Measurements from ENCODE around the gene TMEM163.

TMEM163 gene

GRCh38 chr2:134690629-134691215, 28.1 kb downstream of the TMEM163 start:
- no peak for ATAC-seq
- Mint-ChIP-seq H3K27ac (no peak overlapping the region), H3K9me3 (no peaks in the 10 kb centered on the region), H3K36me3 (ENCODE audit: low read depth) (no peaks in the 10 kb centered on the region), H3K4me1 (no peaks in the 10 kb centered on the region), H3K27me3 (peaks cover 4% of the 10 kb centered on the region), H3K4me3 (no peak overlapping the region)
- no peak for DNase-seq

GRCh38 chr2:134689315-134689714, 29.5 kb downstream of the TMEM163 start:
- H3K4me3 Mint-ChIP-seq: no peak overlapping the region
- H3K27ac Mint-ChIP-seq: no peak overlapping the region
- no peaks in the 10 kb centered on the region for H3K4me1 Mint-ChIP-seq
- no peaks in the 10 kb centered on the region for H3K9me3 Mint-ChIP-seq
- DNase-seq (no peak), ATAC-seq (no peak)
- peaks cover 2% of the 10 kb centered on the region for H3K27me3 Mint-ChIP-seq
- no peaks in the 10 kb centered on the region for H3K36me3 Mint-ChIP-seq (ENCODE audit: low read depth)

DNA sequence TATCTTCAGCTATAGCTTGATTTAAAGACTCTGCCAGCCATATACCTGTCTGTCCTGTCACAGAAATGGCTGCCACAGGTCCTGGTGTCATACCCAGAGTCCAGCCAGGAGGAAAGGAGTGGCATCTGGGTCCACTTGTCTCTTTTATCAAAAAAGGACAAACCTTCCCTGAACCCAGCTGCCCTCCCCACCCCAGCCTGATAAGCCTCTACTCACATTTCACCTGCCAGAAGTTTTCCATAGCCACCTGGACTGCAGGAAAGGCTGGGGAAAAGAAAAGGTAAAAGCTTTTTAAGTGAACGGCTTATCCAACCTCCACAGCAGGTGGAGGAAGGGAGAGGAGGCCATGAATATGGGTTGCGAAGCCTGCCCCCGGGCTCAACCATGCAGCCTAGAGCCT, 32.8 kb downstream of the TMEM163 start:
- H3K9me3 Mint-ChIP-seq: no peaks in the 10 kb centered on the region
- no peak for ATAC-seq
- peaks cover 11% of the 10 kb centered on the region for H3K27me3 Mint-ChIP-seq
- no peak overlapping the region for H3K27ac Mint-ChIP-seq
- DNase-seq: no peak
- H3K4me1 Mint-ChIP-seq: peaks cover 9% of the 10 kb centered on the region
- H3K4me3 Mint-ChIP-seq: no peak overlapping the region
- no peaks in the 10 kb centered on the region for H3K36me3 Mint-ChIP-seq (ENCODE audit: low read depth)

- peak; percentile 80 for ATAC-seq
- peaks cover 27% of the 10 kb centered on the region for H3K4me1 Mint-ChIP-seq
- no peaks in the 10 kb centered on the region for H3K36me3 Mint-ChIP-seq (ENCODE audit: low read depth)
- H3K27me3 Mint-ChIP-seq: peaks cover 15% of the 10 kb centered on the region
- H3K4me3 Mint-ChIP-seq: no peak overlapping the region
- DNase-seq: no peak
- no peak overlapping the region for H3K27ac Mint-ChIP-seq
- no peaks in the 10 kb centered on the region for H3K9me3 Mint-ChIP-seq
These were observed 35.2 kb downstream of the TMEM163 start for GRCh38 chr2:134683561-134684112.

DNA sequence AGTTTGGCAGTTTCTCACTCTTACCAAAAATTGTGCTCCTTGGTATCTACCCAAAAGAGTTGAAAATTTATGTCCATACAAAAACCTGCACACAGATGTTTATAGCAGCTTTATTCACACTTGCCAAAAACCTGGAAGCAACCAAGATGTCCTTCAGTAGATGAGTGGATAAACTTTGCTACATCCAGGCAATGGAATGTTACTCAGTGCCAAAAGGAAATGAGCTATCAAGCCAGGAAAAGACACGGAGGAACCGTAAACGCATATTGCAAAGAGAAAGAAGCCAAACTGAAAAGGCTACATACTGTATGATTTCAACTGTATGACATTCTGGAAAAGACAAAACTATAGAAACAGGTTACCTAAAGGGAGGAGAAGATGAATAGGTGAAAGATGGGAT, 36.1 kb downstream of the TMEM163 start:
- Mint-ChIP-seq H3K27me3 (peaks cover 15% of the 10 kb centered on the region), H3K9me3 (no peaks in the 10 kb centered on the region), H3K36me3 (ENCODE audit: low read depth) (no peaks in the 10 kb centered on the region), H3K4me1 (peaks cover 28% of the 10 kb centered on the region), H3K4me3 (no peak overlapping the region), H3K27ac (no peak overlapping the region)
- DNase-seq: no peak
- no peak for ATAC-seq

DNA sequence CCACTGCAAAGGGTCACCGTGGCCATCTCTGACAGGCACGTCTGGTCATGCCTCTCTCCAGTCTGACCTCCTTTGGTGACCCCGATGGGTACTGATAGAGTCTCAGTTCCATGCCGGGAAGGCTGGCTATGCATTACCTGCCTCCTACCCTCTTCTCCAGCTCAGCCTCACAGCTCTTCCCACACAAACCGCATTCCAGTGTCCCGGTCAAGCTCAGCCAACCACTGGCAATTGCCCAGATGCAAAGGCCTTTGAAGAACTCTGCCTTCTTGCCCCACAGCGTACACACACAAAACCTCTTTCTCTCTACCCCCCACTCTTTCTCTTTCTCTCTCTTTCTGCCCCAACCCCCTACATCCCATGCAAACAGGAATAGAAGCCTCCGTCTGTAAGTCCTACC, 37.6 kb downstream of the TMEM163 start:
- no peak for DNase-seq
- no peak for ATAC-seq
- peaks cover 15% of the 10 kb centered on the region for H3K27me3 Mint-ChIP-seq
- H3K27ac Mint-ChIP-seq: no peak overlapping the region
- H3K4me3 Mint-ChIP-seq: no peak overlapping the region
- no peaks in the 10 kb centered on the region for H3K36me3 Mint-ChIP-seq (ENCODE audit: low read depth)
- no peaks in the 10 kb centered on the region for H3K9me3 Mint-ChIP-seq
- peaks cover 41% of the 10 kb centered on the region for H3K4me1 Mint-ChIP-seq

GRCh38 chr2:134679745-134680144, 39.1 kb downstream of the TMEM163 start:
- ATAC-seq (peak; percentile 78), DNase-seq (peak; percentile 32)
- no peak overlapping the region for H3K4me3 Mint-ChIP-seq
- H3K36me3 Mint-ChIP-seq (ENCODE audit: low read depth): no peaks in the 10 kb centered on the region
- H3K27ac Mint-ChIP-seq: no peak overlapping the region
- H3K4me1 Mint-ChIP-seq: peaks cover 41% of the 10 kb centered on the region
- H3K27me3 Mint-ChIP-seq: peaks cover 15% of the 10 kb centered on the region
- no peaks in the 10 kb centered on the region for H3K9me3 Mint-ChIP-seq

- H3K4me3 Mint-ChIP-seq: no peak overlapping the region
- no peaks in the 10 kb centered on the region for H3K9me3 Mint-ChIP-seq
These were observed 39.5 kb downstream of the TMEM163 start for GRCh38 chr2:134679294-134679693.

DNA sequence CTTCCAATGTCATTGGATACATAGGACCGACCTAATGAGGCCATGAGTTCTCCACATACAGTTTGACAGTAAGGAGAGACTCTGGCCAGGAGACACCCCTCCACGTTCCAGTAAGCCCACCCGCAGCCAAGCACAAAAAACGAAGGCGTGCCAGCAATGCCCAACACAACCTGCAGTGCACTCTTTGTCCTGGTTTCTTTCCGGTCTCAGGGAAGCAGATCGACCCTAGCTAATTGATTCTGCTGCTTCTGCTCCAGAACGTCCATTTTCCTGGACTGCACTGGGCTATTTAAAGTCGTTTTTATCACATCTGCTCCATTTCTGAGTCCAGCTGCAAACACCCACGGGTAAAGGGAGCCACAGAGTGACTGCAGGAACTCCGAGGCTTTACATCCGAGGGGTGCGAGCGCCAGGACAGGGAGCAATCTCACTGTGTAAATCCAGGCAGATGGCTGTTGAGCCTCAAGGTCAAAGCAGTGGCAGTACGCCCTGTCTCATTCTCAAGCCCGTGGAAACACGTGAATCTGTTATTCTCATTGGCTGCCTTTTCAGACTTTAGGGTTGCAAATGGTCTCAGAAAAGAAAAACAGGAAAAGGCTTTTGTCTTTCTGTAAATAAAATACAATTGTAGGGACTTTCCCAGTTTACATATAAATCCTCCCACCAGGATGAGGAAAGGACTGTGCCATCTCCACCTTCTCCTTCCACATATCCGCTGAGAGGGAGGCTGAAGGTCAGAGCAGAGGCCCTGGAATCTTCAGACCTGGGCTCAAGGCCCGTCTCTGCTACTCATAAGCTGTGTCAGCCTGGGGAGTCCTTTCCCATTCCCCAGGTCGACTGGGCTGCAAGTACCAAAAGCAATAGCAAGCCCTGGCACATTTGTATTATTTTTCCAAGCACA, 40.7 kb downstream of the TMEM163 start:
- H3K4me1 Mint-ChIP-seq: peaks cover 36% of the 10 kb centered on the region
- no peak overlapping the region for H3K27ac Mint-ChIP-seq
- DNase-seq (no peak), ATAC-seq (no peak)
- H3K27me3 Mint-ChIP-seq: peaks cover 17% of the 10 kb centered on the region
- H3K9me3 Mint-ChIP-seq: peaks cover 10% of the 10 kb centered on the region
- H3K36me3 Mint-ChIP-seq (ENCODE audit: low read depth): no peaks in the 10 kb centered on the region
- no peak overlapping the region for H3K4me3 Mint-ChIP-seq

More at GRCh38 chr2:134679294-134679693, 39.5 kb downstream of the TMEM163 start:
- Mint-ChIP-seq H3K27ac (no peak overlapping the region), H3K27me3 (peaks cover 15% of the 10 kb centered on the region), H3K36me3 (ENCODE audit: low read depth) (no peaks in the 10 kb centered on the region), H3K4me1 (peaks cover 41% of the 10 kb centered on the region)
- DNase-seq: no peak
- ATAC-seq: no peak

DNA sequence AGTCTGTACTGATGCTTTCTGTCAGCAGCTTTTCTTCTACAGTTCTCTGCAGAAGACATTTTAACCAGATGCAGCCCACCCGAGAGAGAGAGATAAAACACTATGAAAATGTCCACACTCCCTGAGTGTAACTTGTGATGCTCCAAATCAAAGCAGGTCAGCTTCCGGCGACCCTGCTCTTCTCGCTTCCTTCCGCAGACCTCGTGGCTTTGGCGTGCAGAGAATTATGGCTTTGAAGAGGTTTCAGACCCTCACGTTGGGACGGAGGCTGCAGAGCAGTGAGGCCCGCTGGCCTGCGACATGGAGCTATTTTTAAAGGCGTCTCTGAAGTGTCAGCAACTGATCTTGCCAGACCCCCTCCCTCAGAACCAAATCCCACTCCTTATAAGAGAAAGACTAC, 41.8 kb downstream of the TMEM163 start:
- Mint-ChIP-seq H3K4me1 (peaks cover 36% of the 10 kb centered on the region), H3K27ac (no peak overlapping the region), H3K36me3 (ENCODE audit: low read depth) (no peaks in the 10 kb centered on the region), H3K9me3 (peaks cover 11% of the 10 kb centered on the region), H3K4me3 (peak overlapping the region; percentile 34), H3K27me3 (peaks cover 16% of the 10 kb centered on the region)
- DNase-seq (peak; percentile 22), ATAC-seq (no peak)

GRCh38 chr2:134675314-134675713, 43.5 kb downstream of the TMEM163 start:
- DNase-seq (no peak), ATAC-seq (no peak)
- H3K27ac Mint-ChIP-seq: no peak overlapping the region
- peaks cover 1% of the 10 kb centered on the region for H3K27me3 Mint-ChIP-seq
- H3K9me3 Mint-ChIP-seq: peaks cover 11% of the 10 kb centered on the region
- H3K4me1 Mint-ChIP-seq: peaks cover 49% of the 10 kb centered on the region
- H3K4me3 Mint-ChIP-seq: no peak overlapping the region
- no peaks in the 10 kb centered on the region for H3K36me3 Mint-ChIP-seq (ENCODE audit: low read depth)

GRCh38 chr2:134674687-134675086, 44.1 kb downstream of the TMEM163 start:
- Mint-ChIP-seq H3K4me1 (peaks cover 51% of the 10 kb centered on the region), H3K27ac (no peak overlapping the region), H3K27me3 (peaks cover 1% of the 10 kb centered on the region), H3K36me3 (ENCODE audit: low read depth) (no peaks in the 10 kb centered on the region), H3K9me3 (peaks cover 11% of the 10 kb centered on the region), H3K4me3 (no peak overlapping the region)
- DNase-seq (no peak), ATAC-seq (no peak)

- DNase-seq (no peak), ATAC-seq (no peak)
- Mint-ChIP-seq H3K36me3 (ENCODE audit: low read depth) (no peaks in the 10 kb centered on the region), H3K27ac (peak overlapping the region; percentile 61), H3K27me3 (peaks cover 11% of the 10 kb centered on the region), H3K4me1 (peaks cover 59% of the 10 kb centered on the region), H3K9me3 (peaks cover 11% of the 10 kb centered on the region), H3K4me3 (peak overlapping the region; percentile 5)
These were observed 47.3 kb downstream of the TMEM163 start for GRCh38 chr2:134671513-134671912.

DNA sequence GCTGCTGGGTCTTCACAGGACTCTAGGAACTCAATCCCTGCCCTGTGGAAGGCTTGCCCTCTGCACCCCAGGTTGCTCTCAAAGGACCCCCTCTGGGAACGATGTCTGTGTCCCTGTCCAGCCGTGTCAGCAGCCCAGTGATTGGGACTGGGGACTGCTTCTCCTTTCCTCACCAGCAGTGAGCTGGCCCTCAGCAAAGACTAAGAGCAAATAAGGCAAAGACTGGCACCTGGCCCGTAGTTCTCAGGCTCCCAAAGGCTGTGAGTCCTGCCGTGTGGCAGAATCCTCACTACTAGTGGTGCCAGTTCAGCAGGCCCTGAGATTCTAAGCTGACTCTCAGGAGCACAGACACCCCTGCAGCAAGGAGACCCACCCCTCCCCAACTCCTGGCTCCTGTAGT, 47.8 kb downstream of the TMEM163 start:
- H3K36me3 Mint-ChIP-seq (ENCODE audit: low read depth): no peaks in the 10 kb centered on the region
- DNase-seq: no peak
- H3K4me3 Mint-ChIP-seq: no peak overlapping the region
- H3K27ac Mint-ChIP-seq: peak overlapping the region; percentile 61
- peaks cover 11% of the 10 kb centered on the region for H3K9me3 Mint-ChIP-seq
- H3K4me1 Mint-ChIP-seq: peaks cover 62% of the 10 kb centered on the region
- no peak for ATAC-seq
- H3K27me3 Mint-ChIP-seq: peaks cover 15% of the 10 kb centered on the region

All from activated naive CD8-positive, alpha-beta T cell treated with anti-CD3 and anti-CD28 coated beads, Interleukin-2, amount 50 U/mL, for 24 hours (primary cell).